CD4-positive, alpha-beta T cell treated with Interleukin-6 for 4 hours (primary cell): Measurements from ENCODE around the gene TTC39B.
"Not testable (repeated sequence)": the region's sequence is repeated elsewhere in the genome, so short reads cannot be mapped to it uniquely, and the experiment has no call there.

Experiments used
- DNase-seq: peaks from one replicate; pipeline ENCODE4 v3.0.0-alpha.2; 2020; ENCODE audit warnings: mixed read lengths

TTC39B gene

DNA sequence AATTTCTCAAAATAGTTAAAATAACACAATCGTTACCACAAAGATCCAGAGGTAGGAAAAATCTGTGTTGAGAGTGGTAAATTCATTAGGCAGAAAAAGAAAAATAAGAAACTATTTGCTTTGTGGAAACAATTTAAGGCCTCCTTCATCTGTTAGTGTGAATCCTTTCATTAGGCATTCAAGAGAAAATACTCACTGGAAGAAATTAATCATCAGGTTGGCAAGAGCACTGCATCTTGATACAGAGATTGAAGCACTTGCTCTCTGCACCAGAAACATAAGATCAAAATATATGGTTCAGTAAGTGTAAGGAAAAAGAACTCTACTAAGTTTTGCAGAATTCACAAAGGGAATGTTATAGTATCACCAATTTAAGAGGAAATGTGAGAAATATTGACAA is 44.4 kb downstream of the TTC39B start:
- DNase-seq = no peak

DNA sequence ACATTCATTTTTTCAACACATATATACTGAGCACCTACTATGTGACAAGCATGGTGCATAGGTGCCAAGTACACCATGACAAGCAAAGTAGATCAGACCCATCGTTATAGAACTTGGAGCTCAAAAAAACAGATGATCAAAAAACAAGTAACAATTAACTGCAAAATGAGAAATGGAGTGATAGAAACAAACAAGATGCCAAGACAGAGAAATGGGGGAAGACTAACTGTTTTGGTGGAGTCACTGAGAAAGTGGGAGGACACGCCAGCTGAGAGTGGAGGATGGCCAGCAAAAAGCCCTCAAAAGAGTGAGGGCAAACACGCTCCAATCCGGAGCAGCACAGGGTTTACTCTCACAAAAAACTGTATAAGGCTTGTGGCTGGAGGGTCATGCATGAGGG is 50.6 kb downstream of the TTC39B start:
- DNase-seq = no peak

DNA sequence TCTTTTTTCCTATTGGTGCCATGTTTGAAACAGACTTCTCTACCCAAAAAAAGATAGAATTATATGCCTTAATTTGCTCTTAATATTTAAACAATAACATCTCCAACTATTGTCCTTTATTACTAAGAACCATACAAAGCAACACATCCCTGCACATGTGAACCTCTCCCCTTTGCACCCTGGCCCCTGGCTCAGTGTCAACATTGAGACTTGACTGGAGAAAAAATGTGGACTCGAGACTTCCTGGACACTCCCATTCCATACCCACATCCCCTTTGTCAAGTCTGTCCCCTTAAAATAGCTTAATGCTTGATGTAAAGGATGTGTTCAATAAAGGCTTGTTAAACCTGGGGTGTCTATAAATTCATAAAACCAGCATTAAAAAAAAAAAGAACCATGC is 53.2 kb downstream of the TTC39B start:
- DNase-seq = no peak

DNA sequence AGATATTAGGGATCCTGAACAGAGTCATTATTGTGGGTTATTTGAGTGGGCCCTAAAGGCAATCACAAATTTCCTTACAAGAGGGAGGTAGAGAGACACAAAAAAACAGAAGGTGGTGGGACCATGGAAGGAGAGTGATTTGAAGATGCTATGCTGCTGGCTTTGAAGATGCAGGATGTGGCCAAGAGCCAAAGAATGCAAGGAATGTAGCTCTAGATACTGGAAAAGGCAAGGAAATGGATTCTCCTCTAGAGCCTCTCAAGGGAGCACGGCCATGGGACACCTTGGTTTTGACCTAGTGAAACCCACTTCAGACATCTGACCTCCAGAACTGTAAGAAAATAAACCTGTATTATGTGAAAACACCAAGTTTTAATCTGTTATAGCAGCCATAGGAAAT is 53.8 kb downstream of the TTC39B start:
- no peak for DNase-seq

DNA sequence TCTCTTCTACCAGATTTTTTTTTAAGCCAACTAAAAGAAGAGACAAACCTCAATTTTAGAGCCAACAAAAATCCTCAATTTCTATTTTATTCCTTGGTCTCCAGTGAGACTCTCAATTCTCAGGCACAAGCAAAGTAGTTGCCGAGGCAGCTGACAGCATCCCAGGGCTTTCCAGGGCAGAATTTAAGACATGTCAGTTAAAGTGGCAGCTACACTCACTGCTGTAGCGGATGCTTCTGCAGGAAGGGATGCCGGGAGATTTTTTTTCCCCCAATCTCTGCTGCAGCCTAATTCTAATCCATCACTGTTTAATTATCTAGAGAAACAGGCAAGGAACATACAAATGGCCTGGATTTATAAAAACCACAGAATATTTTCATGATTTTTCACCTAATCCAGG is 57.0 kb downstream of the TTC39B start:
- no peak for DNase-seq

DNA sequence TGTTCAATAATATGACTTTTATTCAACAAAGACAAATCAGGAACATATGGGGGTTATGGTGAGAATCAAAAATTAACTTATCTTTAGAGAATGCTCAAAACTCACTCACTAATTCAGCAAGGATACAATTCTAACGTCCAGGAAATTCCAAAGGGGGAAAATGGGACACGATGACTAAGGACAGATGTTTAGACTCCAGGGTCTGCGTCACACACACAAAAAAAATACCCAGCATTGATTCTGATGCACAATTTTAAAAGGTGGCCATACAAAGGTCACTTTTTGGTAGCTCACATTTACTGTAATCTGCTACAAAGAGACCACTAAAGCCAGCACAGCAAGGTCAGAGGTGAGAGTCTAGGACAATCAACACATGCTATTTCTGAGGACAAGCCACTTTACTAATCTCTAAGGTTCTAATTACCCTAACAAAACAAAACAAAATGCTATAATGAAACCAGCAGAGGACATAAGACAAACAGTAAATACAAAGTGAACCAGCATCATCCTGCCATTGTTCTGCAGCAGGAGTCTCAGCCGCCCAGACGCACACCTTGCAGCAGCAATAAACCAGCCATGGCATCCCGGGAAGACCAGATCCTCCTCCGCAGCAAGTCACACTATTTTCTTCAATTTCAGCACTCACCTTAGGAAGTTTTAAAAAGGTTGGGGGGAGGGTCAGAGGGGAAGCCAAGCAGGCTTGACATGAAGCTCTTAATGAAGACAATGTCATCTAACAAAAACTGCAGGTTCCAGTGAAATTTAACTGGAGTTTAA is 57.8 kb downstream of the TTC39B start:
- DNase-seq = no peak

DNA sequence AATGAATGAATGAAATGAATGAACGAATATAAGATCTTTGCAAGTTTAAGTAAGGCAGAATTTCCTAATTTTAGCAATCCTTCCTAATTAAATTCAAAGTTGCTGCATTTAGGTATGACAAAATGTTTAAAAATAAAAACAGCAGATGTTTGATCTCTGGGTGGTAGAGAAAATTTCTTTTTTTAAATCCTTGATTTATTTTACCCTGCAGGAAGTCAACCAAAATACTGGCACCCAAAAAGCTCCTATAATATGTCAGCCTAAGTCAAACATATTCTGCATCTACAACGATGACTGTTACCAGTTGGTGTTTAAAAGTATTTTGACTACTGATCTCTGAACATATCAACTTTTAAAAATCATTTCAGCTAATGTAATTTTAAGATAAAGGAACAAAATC is 58.4 kb downstream of the TTC39B start:
- DNase-seq = no peak

DNA sequence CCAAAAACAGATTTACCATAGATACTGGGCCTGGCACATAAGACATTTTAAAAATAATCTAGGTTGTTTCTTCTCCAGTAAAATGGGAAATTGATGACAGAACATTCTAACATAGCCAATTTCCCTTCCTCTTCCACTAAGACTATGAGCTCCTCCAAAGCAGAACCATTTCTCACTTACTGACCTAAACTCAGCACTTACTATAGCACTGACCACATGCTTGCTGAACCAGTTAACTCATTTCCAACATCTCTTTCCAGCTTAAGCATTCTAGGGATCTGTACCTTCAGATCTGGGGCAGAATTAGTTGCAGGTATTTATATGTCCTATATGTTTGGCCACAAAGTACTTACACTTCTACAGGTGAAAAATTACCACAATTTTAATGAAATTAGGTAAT is 58.9 kb downstream of the TTC39B start:
- no peak for DNase-seq

DNA sequence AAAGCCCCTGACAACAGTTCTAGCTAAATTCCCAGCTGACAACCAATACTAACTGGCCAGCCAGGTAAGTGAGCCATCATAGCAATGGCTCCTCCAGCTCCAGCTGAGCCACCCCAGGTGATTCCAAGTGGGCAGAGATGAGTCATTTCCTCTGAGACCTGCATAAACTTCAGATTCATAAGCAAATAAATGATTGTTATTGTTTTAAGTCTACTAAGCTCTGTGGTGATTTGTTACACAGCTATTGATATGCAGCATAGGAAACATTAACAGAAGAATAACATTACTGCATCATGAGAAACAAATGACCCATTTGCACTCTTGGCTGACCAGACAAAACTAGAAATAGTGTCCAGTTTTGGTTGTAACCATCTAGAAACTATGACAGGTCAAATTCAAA is 60.3 kb downstream of the TTC39B start:
- no peak for DNase-seq

DNA sequence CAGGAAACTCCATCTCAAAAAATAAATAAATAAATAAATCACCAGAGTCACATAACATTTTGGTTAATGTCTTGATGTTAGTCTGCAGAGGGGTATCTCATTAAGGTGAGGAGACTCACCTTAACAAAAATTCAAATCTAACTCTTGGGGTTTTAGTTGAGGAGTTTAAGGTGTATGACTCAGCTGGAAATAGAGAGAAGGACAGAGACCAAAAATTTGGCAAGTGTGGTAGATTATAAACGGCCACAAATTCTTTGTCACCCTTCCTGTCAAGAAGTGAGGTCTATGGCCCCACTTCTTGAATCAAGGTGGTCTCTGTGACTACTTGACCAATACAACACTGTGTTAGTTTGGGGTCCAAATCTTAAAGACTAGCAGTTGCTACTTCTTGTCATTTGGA is 60.8 kb downstream of the TTC39B start:
- DNase-seq = no peak

DNA sequence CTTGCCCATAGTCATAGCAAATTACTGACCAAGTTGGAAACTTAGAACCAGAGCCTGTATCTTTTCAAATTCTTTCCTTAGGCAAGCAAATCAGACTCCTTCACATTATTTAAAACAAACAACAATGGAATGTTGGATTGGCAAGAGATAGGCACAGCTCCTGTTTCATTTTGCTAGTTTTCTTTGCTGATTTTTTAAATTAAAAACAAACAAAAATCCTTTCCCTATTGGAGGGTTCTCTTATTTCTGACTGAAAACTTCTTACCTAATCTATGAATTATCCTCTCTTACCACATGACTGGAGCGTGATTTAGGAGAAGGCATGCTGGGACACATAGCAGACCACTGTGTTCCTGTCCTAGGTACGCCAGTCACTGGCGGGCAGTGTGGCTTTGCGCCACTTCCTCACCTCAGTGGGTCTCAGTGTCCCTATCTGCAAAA is 63.0 kb downstream of the TTC39B start:
- DNase-seq = no peak

DNA sequence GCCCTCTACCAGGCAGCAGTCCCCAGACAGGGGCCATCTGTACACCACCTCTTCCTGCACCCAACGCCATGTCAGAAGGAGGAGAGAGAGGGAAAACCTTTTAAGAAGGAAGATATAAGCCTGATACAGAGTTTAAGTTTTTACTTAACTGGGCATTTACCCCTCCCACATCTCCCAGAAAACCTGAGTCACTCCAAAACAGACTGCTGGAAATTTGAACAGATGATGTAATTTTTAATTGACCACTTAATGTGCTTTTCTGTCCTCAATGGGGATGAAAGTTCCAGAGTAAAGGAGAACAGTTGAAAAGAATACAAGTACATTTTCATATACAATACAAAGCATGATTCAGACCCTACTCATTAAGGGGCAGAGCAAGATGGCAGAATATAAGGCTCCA is 63.9 kb downstream of the TTC39B start:
- DNase-seq = no peak

DNA sequence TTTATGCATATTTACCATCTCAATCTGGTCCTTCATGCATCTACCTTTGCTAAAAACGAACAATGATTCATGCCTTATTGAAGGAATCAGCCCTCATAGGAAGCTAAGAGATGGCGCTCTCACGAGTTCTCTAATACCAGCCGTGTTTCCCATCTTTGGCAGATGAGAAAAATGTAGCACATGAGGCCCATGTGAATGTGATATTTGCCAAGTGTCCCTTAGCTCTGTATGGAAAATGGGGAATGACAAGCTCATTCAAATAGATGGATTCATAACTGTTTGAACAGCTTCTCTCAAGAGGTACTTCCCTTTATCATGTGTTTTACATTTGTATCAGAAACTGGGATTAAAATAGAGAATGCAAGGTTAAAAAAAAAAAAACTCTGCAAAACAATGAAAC is 66.1 kb downstream of the TTC39B start:
- no peak for DNase-seq

DNA sequence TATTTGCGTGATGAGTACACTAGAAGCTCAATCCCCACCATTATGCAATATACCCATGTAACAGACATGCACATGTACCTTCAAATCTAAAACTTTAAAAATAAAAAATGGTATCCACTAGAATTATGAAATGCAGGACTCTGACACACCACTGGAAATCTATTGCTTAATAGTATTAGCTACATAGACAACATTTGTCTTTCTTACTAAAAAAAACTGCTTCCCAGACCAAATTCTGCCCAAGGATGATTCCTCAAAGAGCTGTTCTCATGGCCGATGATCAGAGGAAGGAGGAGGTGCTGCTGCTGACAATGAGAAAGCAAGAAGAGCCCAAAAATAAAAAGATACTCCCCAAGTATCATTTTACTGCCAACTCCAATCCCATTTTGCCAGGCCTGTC is 67.2 kb downstream of the TTC39B start:
- DNase-seq = no peak

DNA sequence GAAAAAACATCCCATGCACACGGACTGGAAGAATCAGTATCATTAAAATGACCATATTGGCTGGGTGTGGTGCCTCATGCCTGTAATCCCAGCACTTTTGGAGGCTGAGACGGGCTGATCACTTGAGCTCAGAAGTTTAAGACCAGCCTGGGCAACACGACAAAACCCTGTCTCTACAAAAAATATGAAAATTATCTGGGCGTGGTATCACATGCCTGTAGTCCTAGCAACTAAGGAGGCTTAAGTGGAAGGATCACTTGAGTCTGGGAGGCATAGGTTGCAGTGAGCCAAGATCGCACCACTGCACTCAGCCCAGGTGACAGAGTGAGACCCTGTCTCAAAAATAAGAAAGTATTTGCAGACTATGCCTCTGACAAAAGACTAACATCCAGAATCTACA is 68.4 kb downstream of the TTC39B start:
- no peak for DNase-seq

DNA sequence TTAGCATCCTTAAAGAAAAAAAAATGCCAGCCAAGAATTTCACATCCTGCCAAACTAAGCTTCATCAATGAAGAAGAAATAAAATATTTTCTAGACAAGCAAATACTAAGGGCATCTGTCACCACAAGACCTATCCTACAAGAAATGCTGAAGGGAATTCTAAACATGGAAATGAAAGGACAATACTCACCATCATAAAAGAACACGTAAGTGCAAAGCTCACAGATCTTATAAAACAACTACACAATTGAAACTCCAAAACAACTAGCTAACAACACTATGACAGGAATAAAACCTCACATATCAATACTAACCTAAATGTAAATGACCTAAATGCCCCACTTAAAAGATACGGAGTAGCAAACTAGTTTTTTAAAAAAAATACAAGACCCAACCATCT is 71.4 kb downstream of the TTC39B start:
- DNase-seq = no peak

DNA sequence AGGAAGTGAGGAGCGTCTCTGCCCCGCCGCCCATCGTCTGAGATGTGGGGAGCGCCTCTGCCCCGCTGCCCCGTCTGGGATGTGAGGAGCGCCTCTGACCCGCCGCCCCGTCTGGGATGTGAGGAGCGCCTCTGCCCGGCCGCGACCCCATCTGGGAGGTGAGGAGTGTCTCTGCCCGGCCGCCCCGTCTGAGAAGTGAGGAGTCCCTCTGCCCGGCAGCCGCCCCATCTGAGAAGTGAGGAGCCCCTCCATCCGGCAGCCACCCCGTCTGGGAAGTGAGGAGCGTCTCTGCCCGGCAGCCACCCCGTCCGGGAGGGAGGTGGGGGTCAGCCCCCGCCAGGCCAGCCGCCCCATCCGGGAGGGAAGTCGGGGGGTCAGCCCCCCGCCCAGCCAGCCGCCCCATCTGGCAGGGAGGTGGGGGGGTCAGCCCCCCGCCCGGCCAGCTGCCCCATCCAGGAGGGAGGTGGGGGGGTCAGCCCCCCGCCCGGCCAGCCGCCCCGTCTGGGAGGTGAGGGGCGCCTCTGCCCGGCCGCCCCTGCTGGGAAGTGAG is 73.0 kb downstream of the TTC39B start:
- DNase-seq = not testable (repeated sequence)

DNA sequence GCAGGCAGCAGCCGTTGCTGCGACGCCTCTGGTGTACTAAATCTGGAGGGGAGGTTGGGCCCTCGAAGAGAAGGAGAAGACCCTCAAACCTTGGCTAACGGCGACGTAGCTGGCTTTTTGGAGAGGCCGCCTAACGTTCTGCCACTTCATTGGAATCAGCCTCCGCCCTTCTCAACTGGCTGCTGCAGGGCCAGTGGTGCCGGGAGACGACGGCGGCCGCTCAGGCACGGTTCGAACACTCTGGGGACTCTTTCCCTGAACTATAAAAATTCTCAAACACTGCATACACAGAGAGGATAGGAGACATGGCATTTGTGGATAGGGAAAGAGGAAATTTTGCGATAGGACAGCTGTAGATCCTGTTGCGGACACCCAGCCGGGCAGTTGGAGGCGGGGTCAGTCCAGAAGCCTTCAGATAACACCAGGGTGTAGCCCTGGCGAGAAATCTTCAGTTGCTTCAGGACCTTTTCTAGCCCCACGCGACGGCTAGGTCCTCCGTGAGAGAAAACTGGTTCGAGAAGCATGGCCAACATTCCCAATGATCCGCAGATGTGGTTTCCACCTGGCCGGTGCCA is 74.2 kb downstream of the TTC39B start:
- not testable (repeated sequence) for DNase-seq

DNA sequence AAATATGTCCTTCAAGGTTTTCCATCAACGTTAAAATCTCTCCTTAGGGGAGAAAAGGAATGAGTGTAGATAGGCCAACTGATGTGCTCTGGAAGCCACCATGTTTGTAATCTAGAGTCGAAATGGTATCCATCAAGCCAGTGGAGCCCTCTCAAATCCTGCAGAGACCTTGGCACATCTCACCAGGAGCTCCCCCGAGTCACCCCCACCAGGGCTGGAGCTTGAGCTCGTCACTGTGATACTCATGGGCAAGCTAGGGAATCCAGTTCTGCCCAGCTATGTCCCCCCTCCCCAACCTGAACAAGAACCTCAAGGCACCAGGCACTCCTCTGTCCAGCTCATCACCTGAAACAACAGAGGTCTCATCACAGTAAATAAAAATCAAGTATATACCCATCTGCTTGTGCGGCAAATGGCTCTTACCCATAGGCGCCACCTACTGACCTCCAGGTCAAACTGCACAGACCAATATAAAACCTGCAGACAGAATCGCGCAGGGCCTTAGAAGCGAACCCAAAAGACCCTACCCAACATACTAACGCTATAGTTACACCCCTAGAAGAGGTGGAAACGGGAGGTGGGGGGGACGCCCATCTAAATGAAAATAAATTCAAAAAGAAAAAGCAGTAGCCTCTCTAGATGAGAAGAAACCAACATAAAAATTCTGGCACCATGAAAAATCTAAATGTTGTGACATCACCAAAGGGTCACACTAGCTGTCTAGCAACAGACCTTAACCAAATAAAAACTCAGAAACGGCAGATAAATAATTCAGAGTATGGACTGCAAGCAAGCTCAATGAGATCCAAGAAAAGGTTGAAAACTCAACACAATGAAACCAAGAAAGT is 75.0 kb downstream of the TTC39B start:
- peak; percentile 11 for DNase-seq

DNA sequence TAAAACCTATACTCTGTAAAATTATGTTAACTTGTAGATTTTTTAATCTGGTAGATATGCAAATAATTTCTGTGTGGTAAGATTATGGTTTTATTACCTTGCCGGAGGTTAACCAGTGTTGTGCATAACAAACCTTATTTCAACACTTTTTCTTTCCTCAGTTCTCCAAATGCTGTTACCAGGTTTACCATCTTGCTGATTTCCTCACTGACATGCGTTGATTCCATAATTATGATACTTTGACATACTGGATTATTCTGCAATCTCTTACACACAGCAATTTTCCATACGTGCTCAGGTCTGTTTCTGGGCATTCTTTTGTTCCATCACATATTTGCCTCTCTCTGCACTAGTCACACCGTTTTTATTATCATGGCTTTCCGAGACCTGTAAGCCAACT is 77.6 kb downstream of the TTC39B start:
- no peak for DNase-seq

DNA sequence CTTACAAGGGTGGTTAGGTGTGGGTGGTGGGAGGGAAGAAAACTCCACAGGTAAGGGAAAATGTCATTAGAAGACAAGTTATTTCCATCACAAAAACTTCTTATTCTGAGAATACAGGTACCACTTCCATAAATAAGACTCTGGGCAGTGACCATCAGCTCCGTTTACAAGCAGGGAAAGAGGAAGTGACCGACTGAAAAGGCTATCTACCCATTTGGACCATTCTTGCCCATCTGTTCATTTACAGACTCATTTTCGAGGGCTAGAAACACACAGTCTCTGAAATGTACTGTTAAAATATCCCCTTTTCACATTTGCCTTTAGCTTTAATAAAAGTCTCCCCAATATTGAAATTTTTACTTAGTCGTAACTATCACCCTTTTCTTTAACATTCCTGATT is 79.5 kb downstream of the TTC39B start:
- DNase-seq = no peak

DNA sequence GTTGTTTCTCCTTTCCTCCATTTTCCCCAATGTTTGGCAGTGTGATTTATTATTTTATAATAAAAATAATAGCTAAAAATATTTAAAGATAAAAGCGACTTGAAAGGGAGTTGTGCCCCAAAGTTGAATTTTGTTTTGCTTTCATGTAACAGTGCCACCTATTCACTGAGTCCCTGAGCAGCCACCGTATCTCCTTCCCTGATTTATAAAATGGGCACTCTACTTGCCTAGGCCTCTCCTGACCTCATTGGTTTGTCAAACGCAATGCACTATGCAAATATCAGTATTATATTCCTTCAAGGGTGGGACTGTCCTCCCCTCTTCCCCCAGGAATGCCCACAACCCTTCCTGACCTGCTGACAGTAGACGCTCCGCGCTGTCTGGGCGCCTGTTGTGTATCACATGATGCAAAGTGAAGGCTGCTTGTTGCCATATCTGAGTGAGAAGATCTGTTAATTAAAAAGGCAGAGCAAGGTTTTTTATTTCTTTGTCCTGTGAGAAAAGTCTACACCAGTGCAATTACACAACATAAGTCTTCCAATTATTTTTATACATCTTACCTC is 81.4 kb downstream of the TTC39B start:
- DNase-seq = no peak

DNA sequence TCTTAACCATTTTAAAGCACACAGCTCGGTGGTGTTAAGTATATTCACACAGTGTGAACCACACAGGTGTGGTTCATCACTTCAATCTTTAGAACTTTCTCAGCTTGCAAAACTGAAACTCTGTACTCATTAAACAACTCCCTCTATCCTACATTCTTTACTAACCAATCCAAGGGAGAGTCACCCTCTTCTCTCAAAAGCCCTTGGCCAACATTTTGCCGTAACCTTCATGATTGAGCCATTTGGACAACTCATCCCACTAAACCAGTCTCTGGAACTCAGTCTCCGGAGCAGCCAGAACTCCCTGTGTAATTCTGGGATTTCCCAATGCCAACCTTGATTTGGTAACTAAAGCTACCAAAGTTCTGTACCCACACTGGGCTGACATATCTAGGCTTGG is 84.7 kb downstream of the TTC39B start:
- DNase-seq = no peak
